ENCODE data around the gene YES1. TPM values are rescaled to one million over a fixed set of nuclear protein-coding genes. Genes with fewer than 3 reads are reported as not detected.

YES1 gene
- total and polyA plus RNA-seq, 2 of the 13 experiments (the other 11 are each of a cell fraction or from before 2014, with no cell fraction given) = 17.2 to 70.8 TPM

DNA sequence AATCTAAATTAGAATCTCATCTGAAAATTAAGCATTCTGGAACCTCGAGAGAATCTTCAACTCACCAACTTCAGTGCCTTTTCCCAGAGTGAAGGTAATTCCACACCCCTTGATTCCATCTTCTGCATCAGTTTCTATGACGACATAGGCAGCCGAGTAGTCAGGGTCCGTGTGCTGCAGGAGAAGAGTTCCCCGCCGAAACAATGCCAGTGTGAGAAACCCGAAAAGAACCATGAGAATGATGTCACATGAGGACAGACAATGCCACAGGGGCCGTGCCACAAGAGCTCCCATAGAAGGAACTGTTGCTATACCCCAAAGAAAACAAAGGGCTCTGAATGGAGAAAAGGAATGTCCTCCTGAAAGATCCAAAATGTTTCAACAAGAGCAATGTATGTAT, 105.6 kb downstream of the YES1 start:
- H3K4me3 ChIP-seq (replicated peaks in 1 of 3; ENCODE audit: insufficient read depth in 1 of 3, low read depth in 2 of 3, low read length in 3 of 3) = no peak overlapping the region
- H3K79me2 ChIP-seq (ENCODE audit: insufficient read depth, low read length) = peaks cover 35% of the 10 kb centered on the region
- no peak for FAIRE-seq
- H3K4me2 ChIP-seq (ENCODE audit: low read depth, low read length) = no peak overlapping the region
- DNase-seq (ENCODE audit: low spot score) = no peak
- intact Hi-C loops (cut with micrococcal nuclease; ENCODE audit: unreplicated experiment) (loop anchor here (10.0 kb wide), 1 partner anchor 82 kb away; no protein-coding TSS in a partner anchor), in situ Hi-C loops (cut with HindIII; ENCODE audit: extremely low pct_ligation_motif_present, low pct_unique_long_range_greater_than_20kb) (no loop called here)
- H3K9me3 ChIP-seq (ENCODE audit: low read length) = no peaks in the 10 kb centered on the region
- ChIA-PET CTCF (ENCODE audit: low intra/inter-chr PET ratio, low total read pairs) (no interaction called here), POLR2A (no interaction called here)
- no peak overlapping the region for H3K9ac ChIP-seq (ENCODE audit: insufficient read depth, low read depth, low read length)
- H4K20me1 ChIP-seq (ENCODE audit: insufficient read depth, low read length) = no peaks in the 10 kb centered on the region
- peaks cover 0 to 25% of the 10 kb centered on the region in 2 experiments; a peak in 4 of 5 replicates for H3K36me3 ChIP-seq (replicated peaks in 1 of 2; ENCODE audit: control insufficient read depth in 1 of 2, insufficient read depth in 2 of 2, low read length in 2 of 2)
- no peak overlapping the region for H2AFZ ChIP-seq (ENCODE audit: low read length)
- TF ChIP-seq, protein P1, sequence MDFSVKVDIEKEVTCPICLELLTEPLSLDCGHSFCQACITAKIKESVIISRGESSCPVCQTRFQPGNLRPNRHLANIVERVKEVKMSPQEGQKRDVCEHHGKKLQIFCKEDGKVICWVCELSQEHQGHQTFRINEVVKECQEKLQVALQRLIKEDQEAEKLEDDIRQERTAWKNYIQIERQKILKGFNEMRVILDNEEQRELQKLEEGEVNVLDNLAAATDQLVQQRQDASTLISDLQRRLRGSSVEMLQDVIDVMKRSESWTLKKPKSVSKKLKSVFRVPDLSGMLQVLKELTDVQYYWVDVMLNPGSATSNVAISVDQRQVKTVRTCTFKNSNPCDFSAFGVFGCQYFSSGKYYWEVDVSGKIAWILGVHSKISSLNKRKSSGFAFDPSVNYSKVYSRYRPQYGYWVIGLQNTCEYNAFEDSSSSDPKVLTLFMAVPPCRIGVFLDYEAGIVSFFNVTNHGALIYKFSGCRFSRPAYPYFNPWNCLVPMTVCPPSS (IDR thresholded peaks at IDR 0.05) = no peak
- no peak for TF ChIP-seq ZNF816 (CRISPR knock-in tag; IDR thresholded peaks at IDR 0.05; ENCODE audit: borderline replicate concordance)
- TF ChIP-seq, protein P2, sequence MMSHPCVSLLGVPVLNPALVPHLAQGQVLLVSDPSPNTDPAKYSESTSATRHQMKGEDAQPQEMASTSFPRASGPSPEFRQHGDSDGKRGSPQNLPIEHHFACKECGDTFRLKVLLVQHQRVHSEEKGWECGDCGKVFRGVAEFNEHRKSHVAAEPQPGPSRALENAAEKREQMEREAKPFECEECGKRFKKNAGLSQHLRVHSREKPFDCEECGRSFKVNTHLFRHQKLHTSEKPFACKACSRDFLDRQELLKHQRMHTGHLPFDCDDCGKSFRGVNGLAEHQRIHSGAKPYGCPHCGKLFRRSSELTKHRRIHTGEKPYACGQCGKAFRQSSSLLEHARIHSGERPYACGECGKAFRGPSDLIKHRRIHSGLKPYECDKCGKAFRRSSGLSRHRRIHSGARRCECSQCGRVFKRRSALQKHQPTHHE (CRISPR knock-in tag; IDR thresholded peaks at IDR 0.05; ENCODE audit: borderline replicate concordance) = no peak
- no peak for TF ChIP-seq YEATS2 (CRISPR knock-in tag; IDR thresholded peaks at IDR 0.05; ENCODE audit: borderline replicate concordance)
- TF ChIP-seq, protein P3, sequence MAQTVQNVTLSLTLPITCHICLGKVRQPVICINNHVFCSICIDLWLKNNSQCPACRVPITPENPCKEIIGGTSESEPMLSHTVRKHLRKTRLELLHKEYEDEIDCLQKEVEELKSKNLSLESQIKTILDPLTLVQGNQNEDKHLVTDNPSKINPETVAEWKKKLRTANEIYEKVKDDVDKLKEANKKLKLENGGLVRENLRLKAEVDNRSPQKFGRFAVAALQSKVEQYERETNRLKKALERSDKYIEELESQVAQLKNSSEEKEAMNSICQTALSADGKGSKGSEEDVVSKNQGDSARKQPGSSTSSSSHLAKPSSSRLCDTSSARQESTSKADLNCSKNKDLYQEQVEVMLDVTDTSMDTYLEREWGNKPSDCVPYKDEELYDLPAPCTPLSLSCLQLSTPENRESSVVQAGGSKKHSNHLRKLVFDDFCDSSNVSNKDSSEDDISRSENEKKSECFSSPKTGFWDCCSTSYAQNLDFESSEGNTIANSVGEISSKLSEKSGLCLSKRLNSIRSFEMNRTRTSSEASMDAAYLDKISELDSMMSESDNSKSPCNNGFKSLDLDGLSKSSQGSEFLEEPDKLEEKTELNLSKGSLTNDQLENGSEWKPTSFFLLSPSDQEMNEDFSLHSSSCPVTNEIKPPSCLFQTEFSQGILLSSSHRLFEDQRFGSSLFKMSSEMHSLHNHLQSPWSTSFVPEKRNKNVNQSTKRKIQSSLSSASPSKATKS (CRISPR knock-in tag; IDR thresholded peaks at IDR 0.05) = no peak
- no peak for TF ChIP-seq ZNF564 (CRISPR knock-in tag; IDR thresholded peaks at IDR 0.05)
- no peak for TF ChIP-seq RFXANK (CRISPR knock-in tag; IDR thresholded peaks at IDR 0.05)
- no peak for TF ChIP-seq FOXK2 (IDR thresholded peaks at IDR 0.05)
- no peak for TF ChIP-seq ATM (IDR thresholded peaks at IDR 0.05; ENCODE audit: borderline replicate concordance)
- TF ChIP-seq HNRNPL (IDR thresholded peaks at IDR 0.05; ENCODE audit: low read depth, low read length) = no peak
- no peak for TF ChIP-seq CAMTA2 (CRISPR knock-in tag; IDR thresholded peaks at IDR 0.05; ENCODE audit: borderline replicate concordance)
- H3K27me3 ChIP-seq (ENCODE audit: control insufficient read depth in 1 of 2, insufficient read depth in 2 of 2, low read length in 2 of 2) = no peaks in the 10 kb centered on the region
- no TSS peak for BruUV-seq (replicated peaks)
- H3K4me1 ChIP-seq (ENCODE audit: insufficient read depth, low read length) = peaks cover 51% of the 10 kb centered on the region
- WGBS (ENCODE audit: low lambda C conversion rate) = over 99% methylated on average over 8 of the region's 8 CpGs
- ATAC-seq = no peak
- no peak overlapping the region for H3K27ac ChIP-seq (ENCODE audit: extremely low read length, insufficient read depth, low read length)

All from HepG2 (cell line).